HG02623 (cell line): Measurements from ENCODE around the gene RYR1.
"Not testable (repeated sequence)": the region's sequence is repeated elsewhere in the genome, so short reads cannot be mapped to it uniquely, and the experiment has no call there.

ENCODE experiments used
- ATAC-seq: cut with Tn5 transposase; IDR thresholded peaks from one replicate; pipeline ENCODE4 v1.9.1; 2021; ENCODE audit warnings: moderate library complexity; ENCODE audit not compliant: unreplicated experiment

Gene RYR1

GRCh38 chr19:38399537-38399936, 34.0 kb upstream of the RYR1 start:
- no peak for ATAC-seq

GRCh38 chr19:38400361-38400760, 33.1 kb upstream of the RYR1 start:
- ATAC-seq, result no peak

DNA sequence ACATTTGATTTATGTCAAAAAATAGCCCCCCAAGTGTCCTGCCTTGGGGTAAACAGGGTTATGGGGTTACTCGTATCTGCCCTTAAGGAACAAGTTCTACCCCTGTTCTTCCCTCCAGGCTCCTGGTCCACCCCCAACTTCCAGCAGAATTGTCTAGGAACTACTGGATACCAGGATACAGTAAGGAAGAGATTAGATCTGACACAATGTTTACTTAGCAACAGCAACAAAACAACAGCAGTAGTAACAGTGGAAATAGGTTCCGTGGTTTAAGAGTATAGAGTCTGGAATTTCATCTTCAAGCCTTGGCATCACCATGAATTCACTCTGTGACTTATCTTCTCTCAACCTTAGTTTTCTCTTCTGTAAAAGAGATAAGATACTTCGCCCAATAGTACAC, 32.3 kb upstream of the RYR1 start:
- no peak for ATAC-seq

DNA sequence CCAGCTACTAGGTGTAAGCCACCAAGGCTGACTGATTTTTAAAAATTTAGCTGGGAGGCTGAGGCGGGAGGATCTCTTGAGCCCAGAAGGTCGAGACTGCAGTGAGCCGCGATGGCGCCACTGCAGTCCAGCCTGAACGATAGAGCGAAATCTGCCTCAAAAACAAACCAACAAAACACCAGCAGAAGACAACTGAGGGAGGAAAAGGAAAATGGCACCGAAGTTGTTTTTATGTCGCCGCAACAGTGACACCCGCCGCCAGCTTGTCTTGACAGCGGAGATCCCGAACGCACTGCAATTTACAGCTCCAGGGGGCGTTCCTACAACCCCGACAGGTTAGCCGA, 30.9 kb upstream of the RYR1 start:
- no peak for ATAC-seq

- peak; percentile 91 for ATAC-seq
These were observed 30.4 kb upstream of the RYR1 start, which contains the start of gene FAM98C for GRCh38 chr19:38402967-38403674. Gene FAM98C (plus strand): TSS chr19:38403093. CDS start chr19:38403154, 61 bp downstream.

- ATAC-seq, result no peak
These were observed 28.6 kb upstream of the RYR1 start for GRCh38 chr19:38404858-38405257.

GRCh38 chr19:38405276-38405675, 28.2 kb upstream of the RYR1 start:
- no peak for ATAC-seq

GRCh38 chr19:38409631-38410133, 23.8 kb upstream of the RYR1 start:
- ATAC-seq, result no peak

- not testable (repeated sequence) for ATAC-seq
These were observed 23.1 kb upstream of the RYR1 start for GRCh38 chr19:38410407-38410806.

- no peak for ATAC-seq
These were observed 22.3 kb upstream of the RYR1 start for GRCh38 chr19:38411041-38411712.

- ATAC-seq, result not testable (repeated sequence)
These were observed 21.6 kb upstream of the RYR1 start for GRCh38 chr19:38411898-38412297.

- ATAC-seq, result no peak
These were observed 21.0 kb upstream of the RYR1 start for GRCh38 chr19:38412491-38412890.

DNA sequence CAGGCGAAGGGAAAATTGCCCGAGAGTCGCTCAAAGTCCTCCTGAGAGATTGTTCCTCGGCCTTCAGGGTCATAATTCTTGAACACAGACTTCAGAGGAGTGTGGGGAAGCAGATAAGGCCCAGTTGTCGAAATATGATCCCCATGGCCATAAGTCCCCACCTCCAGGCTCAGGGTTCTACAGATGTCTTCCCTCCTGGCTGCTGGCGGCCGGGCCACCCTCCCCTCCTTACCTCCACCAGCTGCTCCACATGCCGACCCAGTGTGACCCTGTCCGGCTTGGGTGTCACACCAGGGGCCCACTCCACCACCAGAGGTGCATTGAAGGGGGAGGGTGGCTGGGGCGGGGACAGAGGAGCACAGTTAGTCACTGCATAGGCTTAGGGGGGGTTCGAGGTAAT, 20.5 kb upstream of the RYR1 start:
- ATAC-seq, result no peak

DNA sequence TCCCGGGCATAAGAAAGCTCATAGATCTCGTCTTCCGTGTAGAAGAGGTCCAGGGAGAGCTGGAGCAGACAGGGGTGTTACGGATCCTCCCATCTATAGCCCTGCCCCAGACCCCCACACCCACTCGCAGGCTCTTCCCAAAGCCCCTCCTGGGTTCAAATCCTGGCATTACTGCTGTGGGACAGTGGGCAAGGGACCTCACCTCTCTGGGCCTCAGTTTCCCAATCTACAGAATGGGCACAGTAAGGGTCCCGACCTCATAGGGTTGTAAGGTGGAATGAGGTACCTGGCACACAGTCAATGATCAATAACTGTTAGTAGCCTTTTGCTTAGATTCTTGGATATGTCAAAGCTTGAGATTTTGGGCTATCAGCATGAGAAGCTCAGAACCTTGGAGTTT, 20.1 kb upstream of the RYR1 start:
- ATAC-seq, result no peak

- ATAC-seq, result no peak
These were observed 16.3 kb upstream of the RYR1 start for GRCh38 chr19:38417146-38417543.

DNA sequence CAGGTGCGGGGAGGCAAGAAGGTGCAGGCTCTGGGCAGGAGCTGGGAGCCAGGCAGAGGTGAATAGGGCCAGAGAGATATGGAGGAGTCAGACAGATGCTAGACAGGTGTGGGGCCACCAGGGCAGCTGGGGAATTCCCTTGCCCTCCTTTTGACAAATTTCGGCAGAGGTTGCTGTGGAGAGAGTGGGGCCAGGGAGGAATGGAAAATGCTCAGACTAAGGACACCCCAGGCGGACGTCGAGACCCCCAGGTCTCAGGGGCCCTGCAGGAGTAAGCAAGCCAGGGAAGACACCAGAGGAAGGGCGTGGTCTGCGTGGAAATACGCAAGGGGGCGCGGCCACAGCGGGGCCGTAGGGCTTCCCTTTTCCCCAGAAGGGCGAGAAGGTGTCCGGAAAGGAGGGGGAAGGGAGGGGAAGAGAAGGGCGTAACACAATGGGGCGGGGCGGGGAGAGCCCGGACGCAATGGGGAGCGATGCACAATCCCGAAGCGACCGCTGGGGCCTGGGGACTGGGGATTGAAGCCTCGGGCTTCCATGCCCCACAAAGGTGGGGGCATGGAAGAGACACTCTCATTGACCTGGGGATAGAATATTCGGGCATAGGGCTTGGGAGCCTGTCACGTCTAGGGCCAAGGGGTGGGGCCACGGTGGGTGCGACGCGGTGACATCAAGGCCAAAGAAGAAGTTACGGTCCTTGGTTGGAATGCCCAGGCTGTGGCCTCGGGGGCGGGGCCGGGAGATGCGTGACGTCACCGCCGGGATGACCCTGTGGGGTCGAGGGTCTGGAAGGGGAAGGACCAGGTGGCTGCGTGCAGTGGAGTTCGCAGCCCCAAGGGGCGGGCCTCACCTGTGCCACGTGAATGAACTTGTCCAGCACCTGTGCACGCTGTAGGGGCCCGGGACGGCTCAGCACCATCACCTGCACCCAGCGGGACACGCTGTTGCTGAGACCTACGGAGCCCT, 15.7 kb upstream of the RYR1 start:
- no peak for ATAC-seq

DNA sequence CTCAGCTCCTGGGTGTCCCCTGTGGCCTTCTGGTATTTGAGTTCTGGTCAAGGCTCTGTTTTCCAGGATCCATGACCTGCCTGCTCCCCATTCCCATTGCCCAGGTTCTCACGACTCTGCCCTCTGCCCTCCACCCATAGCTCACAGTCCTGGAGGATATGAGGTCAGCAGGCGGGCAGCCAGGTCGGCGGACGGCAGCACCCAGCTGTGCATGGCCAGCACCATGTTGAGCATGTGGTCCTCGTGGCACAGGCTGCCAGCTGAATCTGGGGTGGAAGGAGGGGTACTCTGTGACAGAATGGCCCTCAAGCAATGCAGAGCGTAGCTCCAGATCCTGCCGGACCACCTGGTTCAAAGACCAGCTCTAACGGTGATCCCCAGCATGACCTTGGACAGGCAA, 12.6 kb upstream of the RYR1 start:
- ATAC-seq, result no peak

GRCh38 chr19:38421856-38422255, 11.6 kb upstream of the RYR1 start:
- ATAC-seq, result no peak

GRCh38 chr19:38422438-38422837, 11.1 kb upstream of the RYR1 start:
- no peak for ATAC-seq

GRCh38 chr19:38424272-38424671, 9.2 kb upstream of the RYR1 start:
- no peak for ATAC-seq

DNA sequence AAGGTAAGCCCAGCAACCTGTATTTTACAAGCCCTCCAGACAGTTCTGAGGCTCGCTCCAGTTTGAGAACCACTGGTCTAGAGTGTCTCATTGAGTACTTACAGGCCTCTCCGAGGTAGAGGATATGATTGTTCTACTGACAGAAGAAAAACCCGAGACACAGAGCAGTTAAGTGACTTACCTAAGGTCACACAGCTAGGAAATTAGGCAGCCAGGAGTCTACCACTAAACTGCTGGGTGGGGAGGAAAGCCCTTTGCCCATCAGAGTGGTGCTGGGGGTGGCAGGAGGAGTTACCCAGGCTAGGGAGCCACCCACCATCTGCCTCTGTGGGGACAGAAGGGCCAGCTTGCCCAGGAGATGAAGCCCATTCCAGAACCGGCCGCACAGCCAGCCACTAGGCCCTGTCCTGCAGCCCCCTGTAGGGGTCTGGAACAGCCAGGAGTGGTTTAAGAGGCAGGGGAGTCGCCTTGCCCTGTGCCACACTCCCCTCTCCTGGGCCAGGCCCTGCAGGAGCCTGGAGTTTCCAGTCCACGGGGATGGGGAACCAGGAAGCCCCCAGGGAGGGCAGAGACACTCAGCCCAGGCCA, 8.2 kb upstream of the RYR1 start:
- no peak for ATAC-seq
